Measurements from ENCODE around the gene PPIL6. TPM values are rescaled to one million over a fixed set of nuclear protein-coding genes. Genes with fewer than 3 reads are reported as not detected.
A peak's percentile ranks its signal among the peaks of the same experiment; 100 is the strongest.
"Not testable (repeated sequence)": the region's sequence is repeated elsewhere in the genome, so short reads cannot be mapped to it uniquely, and the experiment has no call there.

The PPIL6 gene
- total and polyA plus RNA-seq, 7 donors = 1.1 to 3.9 (median 2.2) TPM

DNA sequence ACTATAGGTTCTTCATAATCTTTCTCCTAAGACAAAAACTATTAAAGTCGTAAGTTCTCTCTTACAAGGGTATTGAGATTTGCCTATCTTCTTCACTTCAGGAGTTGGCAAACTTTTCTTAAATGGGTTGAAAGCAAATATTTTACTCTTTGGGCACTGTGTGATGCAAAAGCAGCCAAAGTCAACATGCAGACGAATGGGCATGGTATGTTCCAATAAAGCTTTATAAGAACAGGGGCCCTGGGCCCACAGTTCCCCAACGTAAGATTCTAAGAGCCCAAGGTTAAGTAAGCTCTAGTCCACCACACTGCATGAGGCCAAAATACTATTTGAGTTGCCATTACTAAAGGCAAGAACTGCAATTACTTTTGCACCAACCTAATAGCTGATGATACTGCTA is 69.6 kb downstream of the PPIL6 start:
- Histone ChIP-seq H3K27me3 (ENCODE audit: insufficient read depth in 3 of 3, low read length in 2 of 3) (no peaks in the 10 kb centered on the region), H3K27ac (peak overlapping the region; percentile 79), H3K36me3 (ENCODE audit: insufficient read depth in 1 of 2, low read depth in 1 of 2) (peaks cover 6 to 92% of the 10 kb centered on the region in 2 donors), H3K4me3 (no peak overlapping the region), H3K9me3 (no peaks in the 10 kb centered on the region), H3K4me1 (peaks cover 36% of the 10 kb centered on the region)
- no peak for DNase-seq
- intact Hi-C loops (cut with DNase I) = loop anchor here in 1 of 2 donors (10.0 kb wide), 1 partner anchor 276 kb away; the partner anchor contains the start of genes CEP57L1 and SESN1
- WGBS, 3 donors = 63 to 65% (median 63%) methylated on average over 3 of the region's 3 CpGs
- no peak for ATAC-seq
- TF ChIP-seq, protein P1, sequence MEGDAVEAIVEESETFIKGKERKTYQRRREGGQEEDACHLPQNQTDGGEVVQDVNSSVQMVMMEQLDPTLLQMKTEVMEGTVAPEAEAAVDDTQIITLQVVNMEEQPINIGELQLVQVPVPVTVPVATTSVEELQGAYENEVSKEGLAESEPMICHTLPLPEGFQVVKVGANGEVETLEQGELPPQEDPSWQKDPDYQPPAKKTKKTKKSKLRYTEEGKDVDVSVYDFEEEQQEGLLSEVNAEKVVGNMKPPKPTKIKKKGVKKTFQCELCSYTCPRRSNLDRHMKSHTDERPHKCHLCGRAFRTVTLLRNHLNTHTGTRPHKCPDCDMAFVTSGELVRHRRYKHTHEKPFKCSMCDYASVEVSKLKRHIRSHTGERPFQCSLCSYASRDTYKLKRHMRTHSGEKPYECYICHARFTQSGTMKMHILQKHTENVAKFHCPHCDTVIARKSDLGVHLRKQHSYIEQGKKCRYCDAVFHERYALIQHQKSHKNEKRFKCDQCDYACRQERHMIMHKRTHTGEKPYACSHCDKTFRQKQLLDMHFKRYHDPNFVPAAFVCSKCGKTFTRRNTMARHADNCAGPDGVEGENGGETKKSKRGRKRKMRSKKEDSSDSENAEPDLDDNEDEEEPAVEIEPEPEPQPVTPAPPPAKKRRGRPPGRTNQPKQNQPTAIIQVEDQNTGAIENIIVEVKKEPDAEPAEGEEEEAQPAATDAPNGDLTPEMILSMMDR (IDR thresholded peaks at IDR 0.05) = no peak

DNA sequence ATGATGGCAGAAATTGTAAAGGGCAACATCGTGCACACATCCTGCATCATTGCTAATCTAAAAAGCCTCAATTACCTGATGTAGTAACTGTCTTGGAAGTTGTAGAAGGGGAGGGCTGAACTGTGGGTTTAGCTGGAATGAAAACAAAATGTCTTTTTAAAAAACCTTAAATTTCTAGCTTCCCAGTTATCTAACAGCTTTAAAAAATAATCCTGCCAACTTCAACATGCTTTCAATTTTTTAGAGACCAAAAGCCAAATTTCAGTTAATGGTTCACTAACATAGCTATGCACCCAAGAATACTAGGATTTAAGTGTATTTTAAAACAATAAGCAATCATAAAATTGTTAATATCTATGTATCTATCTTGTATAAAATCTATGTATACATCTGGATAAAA is 70.1 kb downstream of the PPIL6 start:
- intact Hi-C loops (cut with DNase I) = loop anchor here in 1 of 2 donors (10.0 kb wide), 1 partner anchor 276 kb away; the partner anchor contains the start of genes CEP57L1 and SESN1
- DNase-seq = no peak
- H3K9me3 ChIP-seq = no peaks in the 10 kb centered on the region
- no peak for ATAC-seq
- H3K36me3 ChIP-seq (ENCODE audit: insufficient read depth in 1 of 2, low read depth in 1 of 2) = peaks cover 6 to 92% of the 10 kb centered on the region in 2 donors
- TF ChIP-seq, protein P1 (IDR thresholded peaks at IDR 0.05) = no peak
- 63 to 82% (median 81%) methylated on average over 1 of the region's 1 CpG for WGBS, 3 donors
- H3K27ac ChIP-seq = peak overlapping the region; percentile 79
- peaks cover 36% of the 10 kb centered on the region for H3K4me1 ChIP-seq
- no peak overlapping the region for H3K4me3 ChIP-seq
- no peaks in the 10 kb centered on the region for H3K27me3 ChIP-seq (ENCODE audit: insufficient read depth in 3 of 3, low read length in 2 of 3)

DNA sequence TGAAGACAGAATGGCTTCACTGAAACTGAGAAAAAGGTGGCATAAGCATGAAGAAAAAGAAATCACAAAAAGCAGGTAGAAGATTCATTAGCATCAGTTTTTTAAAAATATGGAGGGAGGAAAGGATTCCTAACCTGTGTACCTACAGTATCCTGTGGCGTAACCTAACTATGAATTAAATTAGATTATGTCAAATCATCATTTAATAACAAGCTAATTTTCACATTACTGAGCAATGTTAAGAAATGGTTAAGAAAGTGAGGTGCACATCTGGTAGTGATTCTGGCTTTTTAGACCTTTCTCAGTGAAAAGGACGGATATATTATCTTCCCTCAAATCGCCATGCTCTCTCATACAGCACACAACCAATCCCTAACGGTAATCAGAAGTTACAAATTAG is 70.7 kb downstream of the PPIL6 start:
- no peaks in the 10 kb centered on the region for H3K27me3 ChIP-seq (ENCODE audit: insufficient read depth in 3 of 3, low read length in 2 of 3)
- H3K27ac ChIP-seq = peak overlapping the region; percentile 79
- ATAC-seq = no peak
- H3K9me3 ChIP-seq = no peaks in the 10 kb centered on the region
- WGBS, 3 donors = 85 to 87% (median 86%) methylated on average over 4 of the region's 4 CpGs
- DNase-seq = no peak
- H3K36me3 ChIP-seq (ENCODE audit: insufficient read depth in 1 of 2, low read depth in 1 of 2) = peaks cover 6 to 90% of the 10 kb centered on the region in 2 donors
- H3K4me3 ChIP-seq = no peak overlapping the region
- intact Hi-C loops (cut with DNase I) = loop anchor here in 1 of 2 donors (10.0 kb wide), 1 partner anchor 275 kb away; the partner anchor contains the start of genes CEP57L1 and SESN1
- TF ChIP-seq, protein P1 (IDR thresholded peaks at IDR 0.05) = no peak
- H3K4me1 ChIP-seq = peaks cover 33% of the 10 kb centered on the region

DNA sequence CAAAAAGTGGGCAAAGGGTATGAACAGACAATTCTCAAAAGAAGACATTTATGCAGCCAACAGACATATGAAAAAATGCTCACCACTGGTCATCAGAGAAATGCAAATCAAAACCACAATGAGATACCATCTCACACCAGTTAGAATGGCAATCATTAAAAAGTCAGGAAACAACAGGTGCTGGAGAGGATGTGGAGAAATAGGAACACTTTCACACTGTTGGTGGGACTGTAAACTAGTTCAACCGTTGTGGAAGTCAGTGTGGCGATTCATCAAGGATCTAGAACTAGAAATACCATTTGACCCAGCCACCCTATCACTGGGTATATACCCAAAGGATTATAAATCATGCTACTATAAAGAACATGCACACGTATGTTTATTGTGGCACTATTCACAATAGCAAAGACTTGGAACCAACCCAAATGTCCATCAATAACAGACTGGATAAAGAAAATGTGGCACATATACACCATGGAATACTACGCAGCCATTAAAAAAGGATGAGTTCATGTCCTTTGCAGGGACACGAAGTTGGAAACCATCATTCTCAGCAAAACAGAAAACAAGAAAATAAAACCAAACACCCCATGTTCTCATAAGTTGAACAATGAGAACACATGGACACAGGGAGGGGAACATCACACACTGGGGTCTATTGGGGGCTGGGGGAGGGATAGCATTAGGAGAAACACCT is 75.9 kb downstream of the PPIL6 start:
- H3K9me3 ChIP-seq; intact Hi-C loops (cut with DNase I); ATAC-seq; H3K4me3 ChIP-seq; H3K27ac ChIP-seq; H3K27me3 ChIP-seq (ENCODE audit: insufficient read depth in 3 of 3, low read length in 2 of 3); DNase-seq: not testable (repeated sequence)
- 90 to 96% (median 91%) methylated on average over 5 of the region's 5 CpGs for WGBS, 3 donors
- Histone ChIP-seq H3K4me1 (peaks cover 21% of the 10 kb centered on the region), H3K36me3 (ENCODE audit: insufficient read depth in 1 of 2, low read depth in 1 of 2) (peaks cover 10 to 65% of the 10 kb centered on the region in 2 donors)

DNA sequence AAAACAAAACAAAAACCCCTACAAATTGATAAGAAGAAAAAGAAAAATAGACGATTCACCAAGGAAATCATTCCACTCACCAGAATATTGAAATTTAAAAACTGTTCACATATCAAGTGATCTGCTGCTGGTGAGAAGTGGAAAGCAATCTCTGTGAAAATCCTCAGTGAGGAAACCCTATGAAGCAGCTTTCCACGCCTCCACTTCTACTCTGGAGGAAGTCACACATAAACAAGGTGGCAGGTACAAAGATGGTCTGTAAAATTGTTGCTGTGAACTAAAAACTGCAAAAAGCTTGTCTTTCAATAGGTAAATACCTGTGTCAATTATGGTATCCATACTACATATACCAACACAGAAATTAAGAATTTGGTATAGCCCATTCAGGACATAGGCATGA is 76.7 kb downstream of the PPIL6 start:
- no peak overlapping the region for H3K4me3 ChIP-seq
- H3K36me3 ChIP-seq (ENCODE audit: insufficient read depth in 1 of 2, low read depth in 1 of 2) = peaks cover 16 to 64% of the 10 kb centered on the region in 2 donors
- WGBS, 3 donors = 98 to 100% (median 100%) methylated on average over 2 of the region's 2 CpGs
- H3K9me3 ChIP-seq = no peaks in the 10 kb centered on the region
- H3K27me3 ChIP-seq (ENCODE audit: insufficient read depth in 3 of 3, low read length in 2 of 3) = no peaks in the 10 kb centered on the region
- intact Hi-C loops (cut with DNase I) = no loop called here
- no peak overlapping the region for H3K27ac ChIP-seq
- peaks cover 21% of the 10 kb centered on the region for H3K4me1 ChIP-seq
- TF ChIP-seq, protein P1 (IDR thresholded peaks at IDR 0.05) = no peak
- ATAC-seq (no peak), DNase-seq (no peak)

All from psoas muscle (tissue), 8 donors.